ENCODE results near the gene ELOB. TPM values are rescaled to one million over a fixed set of nuclear protein-coding genes. Genes with fewer than 3 reads are reported as not detected.

Gene ELOB
- total and polyA plus RNA-seq, 2 donors (not counting 1 experiment from before 2014, with no cell fraction given), result 124 to 436 TPM

DNA sequence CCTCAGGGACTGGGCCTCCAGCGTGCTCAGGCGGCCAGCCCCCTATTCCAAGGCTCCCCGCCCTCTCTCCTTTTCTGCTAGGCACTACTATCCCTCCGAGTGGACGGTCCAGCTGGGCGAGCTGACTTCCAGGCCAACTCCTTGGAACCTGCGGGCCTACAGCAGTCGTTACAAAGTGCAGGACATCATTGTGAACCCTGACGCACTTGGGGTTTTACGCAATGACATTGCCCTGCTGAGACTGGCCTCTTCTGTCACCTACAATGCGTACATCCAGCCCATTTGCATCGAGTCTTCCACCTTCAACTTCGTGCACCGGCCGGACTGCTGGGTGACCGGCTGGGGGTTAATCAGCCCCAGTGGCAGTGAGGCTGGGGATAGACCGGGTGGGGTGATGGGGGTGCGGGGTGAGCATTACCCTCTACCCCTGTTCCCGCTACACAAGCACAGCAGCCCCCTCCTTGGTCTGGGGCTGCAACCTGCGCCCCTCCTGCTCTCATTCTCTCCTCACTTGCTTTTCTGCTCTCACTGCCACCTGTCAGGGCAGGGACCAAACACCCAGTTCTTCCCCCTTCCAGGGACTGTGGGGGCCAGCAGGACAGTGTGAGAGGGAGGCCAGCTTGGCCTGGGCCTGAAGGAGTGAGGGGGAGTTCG lies 22.3 kb upstream of the ELOB start:
- Histone ChIP-seq H3K36me3 (ENCODE audit: control insufficient read depth, insufficient read depth, low read length) (no peaks in the 10 kb centered on the region), H3K4me3 (replicated peaks in 1 of 4; ENCODE audit: control extremely low read depth in 1 of 4, insufficient read depth in 1 of 4, low read depth in 3 of 4, low read length in 4 of 4) (no peak overlapping the region), H3K4me2 (ENCODE audit: extremely low read depth, insufficient read depth, low read length) (no peak overlapping the region), H3K9ac (ENCODE audit: insufficient read depth, low read length) (no peak overlapping the region), H3K27me3 (ENCODE audit: control insufficient read depth, insufficient read depth, low read length) (peaks cover 3% of the 10 kb centered on the region), H3K79me2 (ENCODE audit: control insufficient read depth, insufficient read depth, low read length) (no peaks in the 10 kb centered on the region), H3K4me1 (ENCODE audit: control insufficient read depth, extremely low read depth, insufficient read depth, low read length) (no peaks in the 10 kb centered on the region), H2AFZ (ENCODE audit: low read length) (no peak overlapping the region), H4K20me1 (ENCODE audit: control insufficient read depth, extremely low read depth, insufficient read depth, low read length) (no peaks in the 10 kb centered on the region), H3K9me3 (ENCODE audit: control insufficient read depth, insufficient read depth, low read depth, low read length) (no peaks in the 10 kb centered on the region), H3K27ac (ENCODE audit: insufficient read depth, low read length) (no peak overlapping the region)
- no peak for TF ChIP-seq EZH2 (IDR thresholded peaks at IDR 0.05; ENCODE audit: low read length, missing control alignments)
- TF ChIP-seq, protein P1, sequence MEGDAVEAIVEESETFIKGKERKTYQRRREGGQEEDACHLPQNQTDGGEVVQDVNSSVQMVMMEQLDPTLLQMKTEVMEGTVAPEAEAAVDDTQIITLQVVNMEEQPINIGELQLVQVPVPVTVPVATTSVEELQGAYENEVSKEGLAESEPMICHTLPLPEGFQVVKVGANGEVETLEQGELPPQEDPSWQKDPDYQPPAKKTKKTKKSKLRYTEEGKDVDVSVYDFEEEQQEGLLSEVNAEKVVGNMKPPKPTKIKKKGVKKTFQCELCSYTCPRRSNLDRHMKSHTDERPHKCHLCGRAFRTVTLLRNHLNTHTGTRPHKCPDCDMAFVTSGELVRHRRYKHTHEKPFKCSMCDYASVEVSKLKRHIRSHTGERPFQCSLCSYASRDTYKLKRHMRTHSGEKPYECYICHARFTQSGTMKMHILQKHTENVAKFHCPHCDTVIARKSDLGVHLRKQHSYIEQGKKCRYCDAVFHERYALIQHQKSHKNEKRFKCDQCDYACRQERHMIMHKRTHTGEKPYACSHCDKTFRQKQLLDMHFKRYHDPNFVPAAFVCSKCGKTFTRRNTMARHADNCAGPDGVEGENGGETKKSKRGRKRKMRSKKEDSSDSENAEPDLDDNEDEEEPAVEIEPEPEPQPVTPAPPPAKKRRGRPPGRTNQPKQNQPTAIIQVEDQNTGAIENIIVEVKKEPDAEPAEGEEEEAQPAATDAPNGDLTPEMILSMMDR (conservative IDR thresholded peaks at IDR 0.05 in 1 of 2, IDR thresholded peaks at IDR 0.05 in 1 of 2; ENCODE audit: low read depth in 1 of 2, low read length in 2 of 2), result no peak
- no peak for DNase-seq (ENCODE audit: low read depth in 2 of 2)

DNA sequence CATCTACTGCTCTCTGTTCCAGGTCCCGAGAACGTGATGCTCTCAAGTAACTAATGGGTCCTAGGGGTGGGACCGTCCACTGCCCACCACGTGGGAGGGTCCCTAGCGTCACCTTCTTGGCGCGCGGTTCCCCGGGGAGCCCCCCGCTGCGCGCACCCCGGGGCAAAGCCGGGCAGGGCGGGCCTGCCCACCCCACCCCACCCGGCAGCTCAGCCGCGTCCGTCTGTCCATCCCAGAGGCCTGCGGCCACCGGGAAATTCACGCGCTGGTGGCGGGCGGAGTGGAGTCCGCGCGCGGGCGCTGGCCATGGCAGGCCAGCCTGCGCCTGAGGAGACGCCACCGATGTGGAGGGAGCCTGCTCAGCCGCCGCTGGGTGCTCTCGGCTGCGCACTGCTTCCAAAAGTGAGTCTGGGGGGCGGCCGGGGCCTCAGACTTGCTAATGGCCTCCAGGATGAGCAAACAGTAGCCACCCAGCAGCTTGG lies 21.7 kb upstream of the ELOB start:
- no peak overlapping the region for H3K9ac ChIP-seq (ENCODE audit: insufficient read depth, low read length)
- TF ChIP-seq, protein P1 (conservative IDR thresholded peaks at IDR 0.05 in 1 of 2, IDR thresholded peaks at IDR 0.05 in 1 of 2; ENCODE audit: low read depth in 1 of 2, low read length in 2 of 2), result no peak
- no peak for TF ChIP-seq EZH2 (IDR thresholded peaks at IDR 0.05; ENCODE audit: low read length, missing control alignments)

DNA sequence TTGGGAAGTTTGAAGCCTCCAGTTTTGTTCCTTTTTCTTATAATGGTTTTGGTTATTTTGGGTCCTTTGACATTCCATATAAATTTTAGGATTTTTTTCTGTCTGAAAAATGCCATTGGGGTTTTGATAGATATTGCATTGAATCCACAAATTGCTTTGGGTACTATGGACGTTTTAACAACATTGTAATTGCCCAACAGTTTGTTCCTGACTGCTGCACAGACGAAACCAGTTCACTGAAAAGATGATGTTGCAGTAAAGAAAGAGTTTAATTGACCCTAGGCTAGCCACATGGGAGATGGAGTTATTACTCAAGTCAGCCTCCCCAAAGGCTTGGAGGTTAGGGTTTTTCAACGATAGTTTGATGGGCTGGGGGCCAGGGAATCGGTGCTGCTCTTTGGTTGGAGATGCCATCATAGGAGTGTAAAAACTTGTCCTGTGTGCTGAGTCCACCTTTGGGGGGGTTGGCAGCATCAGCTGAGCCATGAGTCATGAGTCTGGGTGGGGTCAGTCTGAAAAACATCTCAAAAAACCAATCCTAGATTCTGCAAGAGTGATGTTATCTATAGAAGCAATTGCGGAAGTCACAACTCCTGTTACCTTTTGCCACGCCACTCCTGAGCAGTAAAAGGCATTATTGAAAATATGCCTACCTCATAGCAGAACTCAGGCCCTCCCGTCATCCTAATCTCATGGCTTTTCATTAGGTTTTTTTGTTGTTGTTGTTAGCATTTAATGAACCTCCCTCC lies 18.5 kb upstream of the ELOB start:
- Histone ChIP-seq H3K9me3 (ENCODE audit: control insufficient read depth, insufficient read depth, low read depth, low read length) (no peaks in the 10 kb centered on the region), H3K27me3 (ENCODE audit: control insufficient read depth, insufficient read depth, low read length) (peaks cover 9% of the 10 kb centered on the region), H4K20me1 (ENCODE audit: control insufficient read depth, extremely low read depth, insufficient read depth, low read length) (no peaks in the 10 kb centered on the region), H3K4me2 (ENCODE audit: extremely low read depth, insufficient read depth, low read length) (no peak overlapping the region), H3K4me3 (replicated peaks in 1 of 4; ENCODE audit: control extremely low read depth in 1 of 4, insufficient read depth in 1 of 4, low read depth in 3 of 4, low read length in 4 of 4) (no peak overlapping the region), H2AFZ (ENCODE audit: low read length) (no peak overlapping the region), H3K9ac (ENCODE audit: insufficient read depth, low read length) (no peak overlapping the region), H3K4me1 (ENCODE audit: control insufficient read depth, extremely low read depth, insufficient read depth, low read length) (no peaks in the 10 kb centered on the region), H3K79me2 (ENCODE audit: control insufficient read depth, insufficient read depth, low read length) (no peaks in the 10 kb centered on the region), H3K27ac (ENCODE audit: insufficient read depth, low read length) (no peak overlapping the region), H3K36me3 (ENCODE audit: control insufficient read depth, insufficient read depth, low read length) (no peaks in the 10 kb centered on the region)
- DNase-seq (ENCODE audit: low read depth in 2 of 2), result no peak
- TF ChIP-seq EZH2 (IDR thresholded peaks at IDR 0.05; ENCODE audit: low read length, missing control alignments), result no peak
- TF ChIP-seq, protein P1 (conservative IDR thresholded peaks at IDR 0.05 in 1 of 2, IDR thresholded peaks at IDR 0.05 in 1 of 2; ENCODE audit: low read depth in 1 of 2, low read length in 2 of 2), result no peak

More for the DNA sequence above, 21.7 kb upstream of the ELOB start:
- Histone ChIP-seq H4K20me1 (ENCODE audit: control insufficient read depth, extremely low read depth, insufficient read depth, low read length) (no peaks in the 10 kb centered on the region), H3K4me3 (replicated peaks in 1 of 4; ENCODE audit: control extremely low read depth in 1 of 4, insufficient read depth in 1 of 4, low read depth in 3 of 4, low read length in 4 of 4) (no peak overlapping the region), H3K27ac (ENCODE audit: insufficient read depth, low read length) (no peak overlapping the region), H3K4me2 (ENCODE audit: extremely low read depth, insufficient read depth, low read length) (no peak overlapping the region), H3K27me3 (ENCODE audit: control insufficient read depth, insufficient read depth, low read length) (peaks cover 3% of the 10 kb centered on the region), H3K36me3 (ENCODE audit: control insufficient read depth, insufficient read depth, low read length) (no peaks in the 10 kb centered on the region), H2AFZ (ENCODE audit: low read length) (no peak overlapping the region), H3K4me1 (ENCODE audit: control insufficient read depth, extremely low read depth, insufficient read depth, low read length) (no peaks in the 10 kb centered on the region), H3K79me2 (ENCODE audit: control insufficient read depth, insufficient read depth, low read length) (no peaks in the 10 kb centered on the region), H3K9me3 (ENCODE audit: control insufficient read depth, insufficient read depth, low read depth, low read length) (no peaks in the 10 kb centered on the region)
- no peak for DNase-seq (ENCODE audit: low read depth in 2 of 2)

Data from fibroblast of lung (primary cell).